H9 (cell line): ENCODE results near the gene OTOF. TPM values are rescaled to one million over a fixed set of nuclear protein-coding genes. Genes with fewer than 3 reads are reported as not detected.

Experiments
- DNase-seq: peaks from one replicate; pipeline ENCODE4 v3.0.0-alpha.2; 2017
- H2AFZ ChIP-seq: one replicate; pipeline ENCODE4 v1.6.1; 2013; ENCODE audit warnings: mild to moderate bottlenecking, low read length, control low read depth, moderate library complexity
- H2AK5ac ChIP-seq: 2 replicates; pipeline ENCODE4 v1.6.1; 2013; ENCODE audit warnings: low read length, control low read depth, mixed read lengths; ENCODE audit not compliant: insufficient read length
- H2BK120ac ChIP-seq: one replicate; pipeline ENCODE4 v1.6.1; 2013; ENCODE audit warnings: low read depth, mild to moderate bottlenecking, low read length, control low read depth, inconsistent platforms; ENCODE audit not compliant: poor library complexity, severe bottlenecking
- H2BK12ac ChIP-seq: 2 replicates; pipeline ENCODE4 v1.6.1; 2013; ENCODE audit warnings: low read length, control low read depth, mixed read lengths, low read depth; ENCODE audit not compliant: insufficient read length
- H2BK15ac ChIP-seq: 2 replicates; pipeline ENCODE4 v1.6.1; 2013; ENCODE audit warnings: low read depth, low read length, control low read depth
- H2BK20ac ChIP-seq: one replicate; pipeline ENCODE4 v1.6.1; 2013; ENCODE audit warnings: low read depth, mild to moderate bottlenecking, low read length, control low read depth, inconsistent platforms; ENCODE audit not compliant: poor library complexity, severe bottlenecking
- H2BK5ac ChIP-seq: 2 replicates; pipeline ENCODE4 v1.6.1; 2013; ENCODE audit warnings: low read length, control low read depth, mixed read lengths; ENCODE audit not compliant: insufficient read length
- H3K14ac ChIP-seq: 2 replicates; pipeline ENCODE4 v1.6.1; 2013; ENCODE audit warnings: low read length, control low read depth; ENCODE audit not compliant: insufficient read depth
- H3K18ac ChIP-seq: 2 replicates; pipeline ENCODE4 v1.6.1; 2013; ENCODE audit warnings: low read depth, mild to moderate bottlenecking, mixed read lengths, low read length, control low read depth; ENCODE audit not compliant: insufficient read length
- H3K23ac ChIP-seq: 2 replicates; pipeline ENCODE4 v1.6.1; 2013; ENCODE audit warnings: low read length, control low read depth, mixed read lengths, low read depth; ENCODE audit not compliant: insufficient read length
- H3K23me2 ChIP-seq: 2 replicates; pipeline ENCODE4 v1.6.1; 2013; ENCODE audit warnings: low read depth, mild to moderate bottlenecking, mixed read lengths, low read length, control low read depth; ENCODE audit not compliant: insufficient read length, poor library complexity, severe bottlenecking
- H3K27ac ChIP-seq: 2 replicates; pipeline ENCODE4 v1.5.1; 2013; ENCODE audit warnings: low read length, control low read depth, mixed read lengths, low read depth; ENCODE audit not compliant: insufficient read length
- H3K27me3 ChIP-seq: 2 replicates; pipeline ENCODE4 v1.6.1; 2013; ENCODE audit warnings: low read length, control low read depth, inconsistent platforms; ENCODE audit not compliant: insufficient read depth
- H3K4ac ChIP-seq: 2 replicates; pipeline ENCODE4 v1.6.1; 2013; ENCODE audit warnings: low read depth, mild to moderate bottlenecking, control low read depth, inconsistent platforms, low read length, moderate library complexity
- H3K4me1 ChIP-seq: 2 replicates; pipeline ENCODE4 v1.6.1; 2013; ENCODE audit warnings: low read length, control low read depth, inconsistent platforms; ENCODE audit not compliant: insufficient read depth
- H3K4me2 ChIP-seq: 2 replicates; pipeline ENCODE4 v1.6.1; 2013; ENCODE audit warnings: low read length, control low read depth, mixed read lengths; ENCODE audit not compliant: insufficient read length, insufficient read depth
- H3K56ac ChIP-seq: 2 replicates; pipeline ENCODE4 v1.6.1; 2013; ENCODE audit warnings: low read depth, mild to moderate bottlenecking, mixed read lengths, low read length, control low read depth; ENCODE audit not compliant: insufficient read length
- H3K79me1 ChIP-seq: 2 replicates; pipeline ENCODE4 v1.6.1; 2013; ENCODE audit warnings: low read depth, mild to moderate bottlenecking, moderate library complexity, low read length, control low read depth, inconsistent platforms; ENCODE audit not compliant: insufficient read depth, poor library complexity, severe bottlenecking
- H3K79me2 ChIP-seq: 2 replicates; pipeline ENCODE4 v1.6.1; 2013; ENCODE audit warnings: low read length, control low read depth, inconsistent platforms; ENCODE audit not compliant: insufficient read depth
- H3K9ac ChIP-seq: 2 replicates; pipeline ENCODE4 v1.6.1; 2013; ENCODE audit warnings: low read length, control low read depth, mixed read lengths; ENCODE audit not compliant: insufficient read length; ENCODE audit errors: extremely low read depth
- H3K9me3 ChIP-seq: one replicate; pipeline ENCODE4 v1.6.1; 2013; ENCODE audit warnings: low read depth, low read length, inconsistent platforms; ENCODE audit not compliant: control insufficient read depth
- H3T11ph ChIP-seq: one replicate; pipeline ENCODE4 v1.6.1; 2013; ENCODE audit warnings: mild to moderate bottlenecking, low read length, control low read depth, inconsistent platforms
- H4K20me1 ChIP-seq: one replicate; pipeline ENCODE4 v1.6.1; 2013; ENCODE audit not compliant: control insufficient read depth, insufficient read length, insufficient read depth
- H4K5ac ChIP-seq: 2 replicates; pipeline ENCODE4 v1.6.1; 2013; ENCODE audit warnings: low read depth, mild to moderate bottlenecking, mixed read lengths, low read length, control low read depth; ENCODE audit not compliant: insufficient read length
- H4K8ac ChIP-seq: replicated peaks from 2 replicates; pipeline ENCODE4 v1.6.1; 2013; ENCODE audit warnings: low read length, control low read depth, mixed read lengths, low read depth; ENCODE audit not compliant: insufficient read length
- H4K91ac ChIP-seq: 2 replicates; pipeline ENCODE4 v1.6.1; 2013; ENCODE audit warnings: low read depth, mild to moderate bottlenecking, moderate library complexity, mixed read lengths, low read length, control low read depth; ENCODE audit not compliant: insufficient read length
- H3K27ac Mint-ChIP-seq, 3 experiments: 2 replicates in 2 of 3; 3 replicates in 1 of 3; pipeline ENCODE4 v1.8.0; 2020 to 2021; ENCODE audit warnings: mixed read lengths in 3 of 3, mild to moderate bottlenecking in 1 of 3, moderate library complexity in 1 of 3
- H3K27me3 Mint-ChIP-seq: 2 replicates; pipeline ENCODE4 v1.8.0; 2021; ENCODE audit warnings: low read depth, mild to moderate bottlenecking, moderate library complexity, mixed read lengths
- H3K36me3 Mint-ChIP-seq, 3 experiments: 2 replicates in 2 of 3; 3 replicates in 1 of 3; pipeline ENCODE4 v1.8.0; 2020 to 2021; ENCODE audit warnings: low read depth in 3 of 3, mixed read lengths in 3 of 3; ENCODE audit not compliant: insufficient read depth in 1 of 3
- H3K4me1 Mint-ChIP-seq, 2 experiments: 2 replicates each; pipeline ENCODE4 v1.8.0; 2020; ENCODE audit warnings: mixed read lengths in 2 of 2
- H3K4me3 Mint-ChIP-seq, 2 experiments: 2 replicates in 1 of 2; 3 replicates in 1 of 2; pipeline ENCODE4 v1.8.0; 2020 to 2021; ENCODE audit warnings: mild to moderate bottlenecking in 2 of 2, mixed read lengths in 2 of 2, moderate library complexity in 1 of 2
- H3K9me3 Mint-ChIP-seq, 2 experiments: 2 replicates in 1 of 2; 3 replicates in 1 of 2; pipeline ENCODE4 v1.8.0; 2020; ENCODE audit warnings: mild to moderate bottlenecking in 2 of 2, mixed read lengths in 2 of 2, moderate library complexity in 1 of 2
- CTCF ChIP-seq: fragments of 200-600 bp; sonication (generic); conservative IDR thresholded peaks from 3 replicates; pipeline ENCODE4 v1.8.0; 2021; ENCODE audit warnings: antibody characterized with exemption, mild to moderate bottlenecking
- WGBS: extraction: QIAGEN DNeasy Blood & Tissue Kit; methylation state at CpG from one replicate; pipeline ENCODE4 v1.1.7; 2013; ENCODE audit warnings: missing lambda C conversion rate, low lambda C conversion rate, mixed read lengths; ENCODE audit not compliant: insufficient read length; ENCODE audit errors: extremely low coverage; 5-methylcytosine and 5-hydroxymethylcytosine counted together
- total RNA-seq: library from RNA; stranded (reverse); gene quantifications from 2 replicates; pipeline ENCODE4 v1.2.1, GENCODE V29; 2021

The OTOF gene
- total RNA-seq, 1 experiment from 2014 or later = 0.35 TPM

GRCh38 chr2:26486789-26487188 lies 8.9 kb upstream of the OTOF start:
- Histone ChIP-seq H2BK5ac (no peak overlapping the region), H3K4ac (no peak overlapping the region), H3K23ac (no peak overlapping the region), H2BK20ac (no peak overlapping the region), H3K18ac (no peak overlapping the region), H3K27me3 (no peaks in the 10 kb centered on the region), H4K5ac (no peak overlapping the region), H3K9me3 (no peaks in the 10 kb centered on the region), H3K79me2 (no peaks in the 10 kb centered on the region), H2AK5ac (no peak overlapping the region), H3T11ph (no peak overlapping the region), H3K4me2 (no peak overlapping the region), H2BK15ac (no peak overlapping the region), H3K79me1 (no peaks in the 10 kb centered on the region), H3K14ac (no peak overlapping the region), H3K27ac (no peak overlapping the region), H3K56ac (no peak overlapping the region), H3K4me1 (no peaks in the 10 kb centered on the region), H2AFZ (no peak overlapping the region), H2BK12ac (no peak overlapping the region), H2BK120ac (no peak overlapping the region), H4K8ac (no peak overlapping the region), H4K91ac (no peak overlapping the region), H4K20me1 (peaks cover 3% of the 10 kb centered on the region), H3K23me2 (no peaks in the 10 kb centered on the region), H3K9ac (no peak overlapping the region)
- no peak overlapping the region for H3K4me3 Mint-ChIP-seq
- H3K9me3 Mint-ChIP-seq = no peaks in the 10 kb centered on the region; a peak in 2 of 5 replicates
- DNase-seq = no peak
- H3K4me1 Mint-ChIP-seq = no peaks in the 10 kb centered on the region
- WGBS = no CpG with 5 or more reads among the region's 3 CpGs
- H3K36me3 Mint-ChIP-seq = no peaks in the 10 kb centered on the region
- no peak for TF ChIP-seq CTCF
- H3K27me3 Mint-ChIP-seq = peaks cover 4% of the 10 kb centered on the region
- no peak overlapping the region for H3K27ac Mint-ChIP-seq
